Skeletal muscle tissue (tissue), 4 donors: Measurements from ENCODE around the gene GSTO2. TPM values are rescaled to one million over a fixed set of nuclear protein-coding genes. Genes with fewer than 3 reads are reported as not detected.
"Not testable (repeated sequence)": the region's sequence is repeated elsewhere in the genome, so short reads cannot be mapped to it uniquely, and the experiment has no call there.

Experiments
- H3K27ac ChIP-seq: one replicate; pipeline ENCODE4 v1.7.0; 2013; ENCODE audit warnings: mild to moderate bottlenecking, low read depth, low read length, inconsistent platforms
- H3K27me3 ChIP-seq, 3 donors: one replicate each; pipeline ENCODE4 v1.7.0; 2013; ENCODE audit warnings: low read length in 3 of 3; ENCODE audit not compliant: control insufficient read depth in 3 of 3, insufficient read depth in 3 of 3
- H3K36me3 ChIP-seq, 3 donors: one replicate each; pipeline ENCODE4 v1.7.0; 2013; ENCODE audit warnings: low read length in 3 of 3; ENCODE audit not compliant: control insufficient read depth in 3 of 3, insufficient read depth in 3 of 3
- H3K4me1 ChIP-seq, 3 donors: one replicate each; pipeline ENCODE4 v1.7.0; 2013; ENCODE audit warnings: low read length in 3 of 3, mild to moderate bottlenecking in 3 of 3; ENCODE audit not compliant: control insufficient read depth in 3 of 3, insufficient read depth in 3 of 3
- H3K4me3 ChIP-seq, 3 donors: one replicate each; pipeline ENCODE4 v1.7.0; 2013; ENCODE audit warnings: low read length in 3 of 3
- H3K9ac ChIP-seq, 3 donors: one replicate each; pipeline ENCODE4 v1.7.0; 2013; ENCODE audit warnings: low read length in 3 of 3, mild to moderate bottlenecking in 3 of 3, moderate library complexity in 2 of 3, low read depth in 1 of 3
- H3K9me3 ChIP-seq, 3 donors: one replicate each; pipeline ENCODE4 v1.7.0; 2013; ENCODE audit warnings: low read length in 3 of 3; ENCODE audit not compliant: control insufficient read depth in 3 of 3
- total RNA-seq: library from RNA; depleted of rRNA; stranded (reverse); fragments of >200 nt; gene quantifications from one replicate; pipeline ENCODE4 v1.2.3, GENCODE V29; 2014
- donor health status: Osteomylitis.

The GSTO2 gene
- total RNA-seq, 1 donor from 2014 or later: not detected

- no peaks in the 10 kb centered on the region for H3K27me3 ChIP-seq
- H3K9ac ChIP-seq: no peak overlapping the region
- H3K4me1 ChIP-seq: no peaks in the 10 kb centered on the region
- peaks cover 0 to 4% (median 0%) of the 10 kb centered on the region in 3 donors for H3K9me3 ChIP-seq
- H3K4me3 ChIP-seq: no peak overlapping the region
- no peak overlapping the region for H3K27ac ChIP-seq
- no peaks in the 10 kb centered on the region for H3K36me3 ChIP-seq
Observed at GRCh38 chr10:104240078-104240477, 28.9 kb upstream of the GSTO2 start.

GRCh38 chr10:104242545-104242944 is 26.4 kb upstream of the GSTO2 start:
- Histone ChIP-seq H3K4me1 (no peaks in the 10 kb centered on the region), H3K4me3 (no peak overlapping the region), H3K27ac (no peak overlapping the region), H3K9me3 (no peaks in the 10 kb centered on the region), H3K27me3 (peaks cover 0 to 4% (median 0%) of the 10 kb centered on the region in 3 donors), H3K36me3 (no peaks in the 10 kb centered on the region), H3K9ac (no peak overlapping the region)

GRCh38 chr10:104243009-104243408 is 26.0 kb upstream of the GSTO2 start:
- H3K27me3 ChIP-seq, H3K36me3 ChIP-seq, H3K4me1 ChIP-seq, H3K27ac ChIP-seq, H3K4me3 ChIP-seq, H3K9ac ChIP-seq, H3K9me3 ChIP-seq: not testable (repeated sequence)

GRCh38 chr10:104243512-104243911 is 25.5 kb upstream of the GSTO2 start:
- H3K36me3 ChIP-seq: no peaks in the 10 kb centered on the region
- H3K27me3 ChIP-seq: peaks cover 0 to 5% (median 0%) of the 10 kb centered on the region in 3 donors
- H3K4me1 ChIP-seq: no peaks in the 10 kb centered on the region
- no peak overlapping the region for H3K9ac ChIP-seq
- H3K9me3 ChIP-seq: peaks cover 0 to under 1% (median 0%) of the 10 kb centered on the region in 3 donors
- no peak overlapping the region for H3K27ac ChIP-seq
- no peak overlapping the region for H3K4me3 ChIP-seq

- H3K4me1 ChIP-seq: no peaks in the 10 kb centered on the region
- no peak overlapping the region for H3K27ac ChIP-seq
- H3K4me3 ChIP-seq: no peak overlapping the region
- no peak overlapping the region for H3K9ac ChIP-seq
- no peaks in the 10 kb centered on the region for H3K36me3 ChIP-seq
- H3K27me3 ChIP-seq: peaks cover 0 to 5% (median 0%) of the 10 kb centered on the region in 3 donors
- H3K9me3 ChIP-seq: peaks cover 0 to 3% (median 0%) of the 10 kb centered on the region in 3 donors
Observed at GRCh38 chr10:104245066-104245632, 23.8 kb upstream of the GSTO2 start.

GRCh38 chr10:104246976-104247375 is 22.0 kb upstream of the GSTO2 start:
- Histone ChIP-seq H3K4me1 (no peaks in the 10 kb centered on the region), H3K27ac (no peak overlapping the region), H3K9ac (no peak overlapping the region), H3K36me3 (no peaks in the 10 kb centered on the region), H3K9me3 (peaks cover 0 to 3% (median 0%) of the 10 kb centered on the region in 3 donors), H3K4me3 (no peak overlapping the region), H3K27me3 (peaks cover 0 to 5% (median 0%) of the 10 kb centered on the region in 3 donors)

- Histone ChIP-seq H3K27ac (no peak overlapping the region), H3K36me3 (no peaks in the 10 kb centered on the region), H3K27me3 (peaks cover 0 to 5% (median 0%) of the 10 kb centered on the region in 3 donors), H3K9me3 (peaks cover 0 to 3% (median 0%) of the 10 kb centered on the region in 3 donors), H3K4me3 (no peak overlapping the region), H3K4me1 (no peaks in the 10 kb centered on the region), H3K9ac (no peak overlapping the region)
Observed at GRCh38 chr10:104247513-104248146, 21.4 kb upstream of the GSTO2 start.

GRCh38 chr10:104248931-104249330 is 20.1 kb upstream of the GSTO2 start:
- H3K9ac ChIP-seq, H3K27ac ChIP-seq, H3K9me3 ChIP-seq, H3K27me3 ChIP-seq, H3K4me3 ChIP-seq, H3K4me1 ChIP-seq, H3K36me3 ChIP-seq: not testable (repeated sequence)

- Histone ChIP-seq H3K9me3 (peaks cover 0 to 3% (median 0%) of the 10 kb centered on the region in 3 donors), H3K4me1 (peaks cover 0 to 6% (median 2%) of the 10 kb centered on the region in 3 donors), H3K27me3 (peaks cover 0 to 5% (median 0%) of the 10 kb centered on the region in 3 donors), H3K27ac (no peak overlapping the region), H3K4me3 (no peak overlapping the region), H3K36me3 (no peaks in the 10 kb centered on the region), H3K9ac (no peak overlapping the region)
Observed at GRCh38 chr10:104250371-104250770, 18.6 kb upstream of the GSTO2 start.

- no peak overlapping the region for H3K4me3 ChIP-seq
- H3K27ac ChIP-seq: no peak overlapping the region
- H3K9me3 ChIP-seq: peaks cover 0 to 3% (median 0%) of the 10 kb centered on the region in 3 donors
- no peaks in the 10 kb centered on the region for H3K36me3 ChIP-seq
- peaks cover 0 to 5% (median 0%) of the 10 kb centered on the region in 3 donors for H3K27me3 ChIP-seq
- no peak overlapping the region for H3K9ac ChIP-seq
- peaks cover 4 to 9% (median 8%) of the 10 kb centered on the region in 3 donors for H3K4me1 ChIP-seq
Observed at GRCh38 chr10:104251443-104251842, 17.5 kb upstream of the GSTO2 start.
